Upper lobe of right lung (tissue), 1 donor: Measurements from ENCODE around the gene KRT27. TPM values are rescaled to one million over a fixed set of nuclear protein-coding genes. Genes with fewer than 3 reads are reported as not detected.
"Not testable (repeated sequence)": the region's sequence is repeated elsewhere in the genome, so short reads cannot be mapped to it uniquely, and the experiment has no call there.

Experiments
- ATAC-seq: fragments of 200-7000 bp; cut with Tn5 transposase; one replicate; pipeline ENCODE4 v1.9.1; 2020; ENCODE audit warnings: mild to moderate bottlenecking, moderate library complexity
- DNase-seq: peaks from one replicate; pipeline ENCODE4 v3.0.0-alpha.2; 2020
- H3K27ac ChIP-seq: fragments of 200-600 bp; one replicate; pipeline ENCODE4 v1.8.0; 2022
- H3K27me3 ChIP-seq: fragments of 200-600 bp; one replicate; pipeline ENCODE4 v1.8.0; 2022; ENCODE audit warnings: mild to moderate bottlenecking
- H3K36me3 ChIP-seq: fragments of 200-600 bp; one replicate; pipeline ENCODE4 v1.8.0; 2022
- H3K4me1 ChIP-seq: fragments of 200-600 bp; one replicate; pipeline ENCODE4 v1.8.0; 2022
- H3K4me3 ChIP-seq: fragments of 200-600 bp; one replicate; pipeline ENCODE4 v1.8.0; 2022; ENCODE audit warnings: mild to moderate bottlenecking
- H3K9me3 ChIP-seq: fragments of 200-600 bp; one replicate; pipeline ENCODE4 v1.8.0; 2022
- intact Hi-C: fragments of 100-400 bp; cut with DNase I; formaldehyde crosslinking; loops from one replicate; pipeline ENCODE4 v1.11.0; 2022
- total RNA-seq: library from RNA; stranded (reverse); fragmentation: NEBNext Ultra II Directional; extraction: Animal tissue kit (Norgen Biotek cat#: 25700); gene quantifications from one replicate; pipeline ENCODE4 v1.2.1, GENCODE V29; 2021
- TF ChIP-seq, protein P1 (sequence below): fragments of 200-600 bp; IDR thresholded peaks from one replicate; pipeline ENCODE4 v1.8.0; 2022; ENCODE audit warnings: antibody characterized with exemption
- donor health status: DM: no; HTN: yes; CAD: no; lungs with severe emphysema.

KRT27 gene
- total RNA-seq, 1 donor from 2014 or later: 0.55 TPM

DNA sequence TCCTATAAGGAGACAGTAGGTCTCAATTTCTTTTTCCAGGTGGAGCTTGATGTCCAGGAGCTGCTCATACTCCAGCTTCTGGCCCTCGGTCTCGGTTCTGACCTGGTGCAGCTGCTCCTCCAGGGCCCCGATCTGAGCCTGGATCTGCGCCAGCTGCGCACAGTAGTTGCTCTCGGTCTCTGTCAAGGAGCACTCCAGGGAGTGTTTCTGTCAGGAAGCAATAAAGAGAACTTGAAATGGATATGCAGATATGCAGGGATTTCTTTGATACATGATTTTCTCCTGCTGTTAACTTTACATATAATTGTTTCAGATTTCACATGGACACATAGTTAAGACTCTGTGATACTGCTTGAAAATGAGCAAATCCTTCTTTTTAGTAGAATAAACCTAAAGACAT, 32.0 kb downstream of the KRT27 start:
- no peaks in the 10 kb centered on the region for H3K36me3 ChIP-seq
- ATAC-seq (no peak), DNase-seq (no peak)
- intact Hi-C loops: no loop called here
- peaks cover 5% of the 10 kb centered on the region for H3K27me3 ChIP-seq
- no peaks in the 10 kb centered on the region for H3K4me1 ChIP-seq
- TF ChIP-seq, protein P1, sequence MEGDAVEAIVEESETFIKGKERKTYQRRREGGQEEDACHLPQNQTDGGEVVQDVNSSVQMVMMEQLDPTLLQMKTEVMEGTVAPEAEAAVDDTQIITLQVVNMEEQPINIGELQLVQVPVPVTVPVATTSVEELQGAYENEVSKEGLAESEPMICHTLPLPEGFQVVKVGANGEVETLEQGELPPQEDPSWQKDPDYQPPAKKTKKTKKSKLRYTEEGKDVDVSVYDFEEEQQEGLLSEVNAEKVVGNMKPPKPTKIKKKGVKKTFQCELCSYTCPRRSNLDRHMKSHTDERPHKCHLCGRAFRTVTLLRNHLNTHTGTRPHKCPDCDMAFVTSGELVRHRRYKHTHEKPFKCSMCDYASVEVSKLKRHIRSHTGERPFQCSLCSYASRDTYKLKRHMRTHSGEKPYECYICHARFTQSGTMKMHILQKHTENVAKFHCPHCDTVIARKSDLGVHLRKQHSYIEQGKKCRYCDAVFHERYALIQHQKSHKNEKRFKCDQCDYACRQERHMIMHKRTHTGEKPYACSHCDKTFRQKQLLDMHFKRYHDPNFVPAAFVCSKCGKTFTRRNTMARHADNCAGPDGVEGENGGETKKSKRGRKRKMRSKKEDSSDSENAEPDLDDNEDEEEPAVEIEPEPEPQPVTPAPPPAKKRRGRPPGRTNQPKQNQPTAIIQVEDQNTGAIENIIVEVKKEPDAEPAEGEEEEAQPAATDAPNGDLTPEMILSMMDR: no peak
- H3K4me3 ChIP-seq: no peak overlapping the region
- H3K27ac ChIP-seq: no peak overlapping the region
- H3K9me3 ChIP-seq: peaks cover 5% of the 10 kb centered on the region

DNA sequence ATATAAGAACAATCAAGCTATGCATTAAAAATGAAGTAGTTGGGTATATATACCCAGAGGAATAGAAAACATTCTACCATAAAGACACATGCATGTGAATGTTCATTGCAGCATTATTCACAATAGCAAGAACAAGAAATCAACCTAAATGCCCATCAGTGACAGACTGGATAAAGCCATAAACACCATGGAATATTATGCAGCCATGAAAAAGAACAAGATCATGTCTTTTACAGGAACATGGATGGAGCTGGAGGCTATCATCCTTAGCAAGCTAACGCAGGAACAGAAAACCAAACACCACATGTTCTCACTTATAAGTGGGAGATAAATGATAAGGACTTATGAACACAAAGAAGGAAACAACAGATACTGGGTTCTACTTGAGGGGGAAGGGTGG, 33.7 kb downstream of the KRT27 start:
- H3K27me3 ChIP-seq, H3K27ac ChIP-seq, H3K4me3 ChIP-seq, ATAC-seq, H3K36me3 ChIP-seq, intact Hi-C loops, H3K9me3 ChIP-seq, H3K4me1 ChIP-seq, DNase-seq: not testable (repeated sequence)

DNA sequence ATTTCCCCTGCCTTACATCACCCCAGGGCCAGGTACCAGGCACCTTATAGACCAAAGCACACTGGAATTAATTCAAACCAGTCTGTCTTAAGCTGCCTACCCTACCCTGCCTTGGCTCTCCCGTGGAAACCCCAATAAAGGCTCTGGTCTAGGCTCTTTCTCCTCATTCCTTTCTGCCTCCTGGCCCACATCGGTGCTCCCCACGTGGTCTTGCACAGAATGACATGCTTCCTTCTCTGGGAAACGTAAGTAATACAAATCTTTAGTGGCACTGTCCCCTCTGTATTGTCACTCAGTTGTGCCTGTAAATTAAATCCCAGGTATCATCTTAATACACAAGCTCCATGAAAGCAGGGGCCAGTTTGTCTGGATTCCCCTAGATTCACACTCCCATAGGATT, 43.8 kb downstream of the KRT27 start:
- ATAC-seq (no peak), DNase-seq (no peak)
- intact Hi-C loops: no loop called here
- H3K27ac ChIP-seq: no peak overlapping the region
- H3K27me3 ChIP-seq: no peaks in the 10 kb centered on the region
- no peaks in the 10 kb centered on the region for H3K4me1 ChIP-seq
- TF ChIP-seq, protein P1: no peak
- H3K4me3 ChIP-seq: no peak overlapping the region
- H3K36me3 ChIP-seq: no peaks in the 10 kb centered on the region
- no peaks in the 10 kb centered on the region for H3K9me3 ChIP-seq

DNA sequence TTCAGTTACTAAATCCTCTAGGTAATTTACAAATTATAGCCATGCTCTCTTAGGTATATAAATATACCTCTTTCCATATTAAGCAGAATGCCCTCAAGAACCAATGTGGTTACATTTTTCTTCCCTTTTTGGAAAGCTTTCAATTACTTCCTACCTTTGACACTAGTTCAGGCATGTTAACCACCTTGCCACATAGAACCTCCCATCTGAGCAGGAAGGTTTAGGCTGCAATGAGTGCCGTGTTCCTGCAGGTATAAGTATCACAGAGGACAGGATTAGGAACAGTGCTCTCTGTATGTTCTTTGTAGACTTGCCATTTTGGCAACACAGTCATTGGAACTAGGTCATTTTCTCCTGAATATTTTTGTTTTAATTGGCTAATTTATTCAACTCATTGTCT, 47.3 kb downstream of the KRT27 start:
- TF ChIP-seq, protein P1: no peak
- no peak for DNase-seq
- no peaks in the 10 kb centered on the region for H3K9me3 ChIP-seq
- intact Hi-C loops: no loop called here
- H3K4me3 ChIP-seq: no peak overlapping the region
- no peak for ATAC-seq
- H3K27me3 ChIP-seq: no peaks in the 10 kb centered on the region
- H3K4me1 ChIP-seq: no peaks in the 10 kb centered on the region
- H3K36me3 ChIP-seq: no peaks in the 10 kb centered on the region
- no peak overlapping the region for H3K27ac ChIP-seq

DNA sequence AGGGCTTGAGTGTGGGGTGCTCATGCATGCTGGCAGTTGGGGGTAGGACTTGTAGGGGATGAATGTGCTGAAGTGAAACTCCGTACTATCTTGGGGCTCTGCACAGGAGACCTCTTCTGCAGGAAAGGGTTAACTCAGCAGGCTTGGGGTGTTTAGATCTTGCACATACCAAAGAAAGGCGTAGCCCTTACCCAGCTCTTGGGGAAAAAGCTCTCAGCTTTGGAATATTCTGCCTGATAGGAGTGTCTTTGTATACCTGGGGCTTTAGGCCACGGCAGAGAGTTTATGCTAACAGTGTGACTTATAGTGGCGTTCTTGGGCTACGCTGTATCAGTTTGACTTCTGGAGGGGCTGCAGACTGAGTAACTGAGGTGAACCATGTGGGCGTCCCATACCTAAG, 48.3 kb downstream of the KRT27 start:
- Histone ChIP-seq H3K27ac (no peak overlapping the region), H3K9me3 (no peaks in the 10 kb centered on the region), H3K27me3 (no peaks in the 10 kb centered on the region), H3K4me1 (no peaks in the 10 kb centered on the region), H3K36me3 (no peaks in the 10 kb centered on the region), H3K4me3 (no peak overlapping the region)
- intact Hi-C loops: no loop called here
- TF ChIP-seq, protein P1: no peak
- no peak for DNase-seq
- no peak for ATAC-seq

DNA sequence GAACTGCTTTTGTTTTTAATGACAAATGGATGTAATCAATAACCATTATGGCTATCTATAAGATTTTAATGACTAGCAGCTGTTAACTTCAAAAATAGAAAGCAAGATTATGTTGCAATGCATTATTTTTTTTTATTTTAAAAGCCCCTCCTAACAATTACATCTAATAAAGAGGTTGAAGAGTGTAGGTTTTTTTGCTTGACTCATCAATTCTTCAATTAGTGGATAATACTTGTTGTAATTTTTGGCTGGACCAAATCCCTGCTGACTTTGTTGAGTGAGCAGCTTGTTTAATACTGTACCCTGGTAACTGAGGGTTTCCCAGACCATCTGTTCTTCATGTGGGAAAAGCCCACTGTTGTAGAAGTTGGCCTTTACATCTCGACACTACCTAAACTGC, 51.4 kb downstream of the KRT27 start:
- no peak overlapping the region for H3K27ac ChIP-seq
- no peak overlapping the region for H3K4me3 ChIP-seq
- TF ChIP-seq, protein P1: no peak
- ATAC-seq (no peak), DNase-seq (no peak)
- intact Hi-C loops: no loop called here
- H3K27me3 ChIP-seq: no peaks in the 10 kb centered on the region
- no peaks in the 10 kb centered on the region for H3K9me3 ChIP-seq
- no peaks in the 10 kb centered on the region for H3K4me1 ChIP-seq
- H3K36me3 ChIP-seq: no peaks in the 10 kb centered on the region
